ENCODE data around the gene CCNA2.
A peak's percentile ranks its signal among the peaks of the same experiment; 100 is the strongest.

Gene CCNA2

GRCh38 chr4:121823505-121824170, at the start of gene CCNA2:
TSS of gene CCNA2 (minus strand) at chr4:121823883. CDS start at chr4:121823628, 255 bp downstream.
- peak; percentile 98 for DNase-seq (ENCODE audit: low spot score)

DNA sequence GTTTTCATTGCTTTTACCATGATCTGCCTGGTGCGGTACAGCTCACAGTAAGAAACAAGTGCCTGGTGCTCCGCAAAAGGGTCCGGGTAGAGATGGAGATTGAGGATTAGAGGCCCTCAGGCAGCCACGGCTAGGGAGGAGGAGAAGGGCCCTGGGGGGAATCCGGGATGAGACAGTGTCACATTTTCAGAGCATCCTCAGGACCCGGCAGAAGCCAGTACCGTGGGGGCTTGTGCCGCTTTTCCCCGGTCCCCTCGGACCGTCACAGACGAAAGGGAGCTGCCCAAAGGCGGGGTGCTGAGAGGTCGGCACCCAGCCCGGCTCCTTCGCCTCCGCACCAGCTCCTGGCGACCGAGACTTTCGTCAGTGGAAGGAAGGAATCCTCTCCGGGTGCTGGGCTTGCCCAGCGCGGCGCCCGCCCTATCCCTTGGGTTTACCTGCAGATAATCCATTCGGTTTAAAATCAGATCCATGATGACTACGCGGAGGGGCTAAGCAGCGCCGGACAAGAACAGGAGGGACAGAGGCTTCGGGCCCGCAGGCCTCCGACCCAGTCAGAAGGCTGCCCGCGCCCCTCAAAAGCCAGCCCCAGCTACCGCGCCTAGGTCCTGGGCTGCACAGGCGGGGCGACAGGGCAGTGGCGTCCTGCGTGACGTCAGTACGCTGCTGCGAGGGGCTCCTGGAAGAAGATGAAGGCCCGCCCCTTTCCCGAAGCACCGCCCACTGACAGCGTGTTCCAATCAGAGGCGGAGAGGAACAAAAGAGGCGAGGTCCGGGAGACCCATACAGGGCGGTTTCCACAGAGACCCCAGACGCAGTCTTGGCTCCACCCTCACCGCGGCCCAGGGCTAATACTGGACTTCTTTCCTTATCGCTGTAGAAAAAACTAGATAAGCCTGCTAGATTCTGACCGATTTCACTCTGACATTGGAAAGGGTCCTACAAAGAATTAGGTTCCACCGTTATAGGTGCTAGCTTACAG, 46.4 kb upstream of the CCNA2 start, which contains the start of gene BBS7:
Gene BBS7, minus strand, starts transcription at position 634 of the 982 bp plus-strand sequence. Its CDS starts 161 bp downstream, at position 473.
- peak; percentile 97 for DNase-seq (ENCODE audit: low spot score)

- no peak for DNase-seq (ENCODE audit: low spot score)
Measured at GRCh38 chr4:121863799-121864198, 40.1 kb upstream of the CCNA2 start.

GRCh38 chr4:121861426-121861825, 37.7 kb upstream of the CCNA2 start:
- no peak for DNase-seq (ENCODE audit: low spot score)

- no peak for DNase-seq (ENCODE audit: low spot score)
Measured at GRCh38 chr4:121860121-121860520, 36.4 kb upstream of the CCNA2 start.

GRCh38 chr4:121851354-121851753, 27.7 kb upstream of the CCNA2 start:
- DNase-seq (ENCODE audit: low spot score) = no peak

DNA sequence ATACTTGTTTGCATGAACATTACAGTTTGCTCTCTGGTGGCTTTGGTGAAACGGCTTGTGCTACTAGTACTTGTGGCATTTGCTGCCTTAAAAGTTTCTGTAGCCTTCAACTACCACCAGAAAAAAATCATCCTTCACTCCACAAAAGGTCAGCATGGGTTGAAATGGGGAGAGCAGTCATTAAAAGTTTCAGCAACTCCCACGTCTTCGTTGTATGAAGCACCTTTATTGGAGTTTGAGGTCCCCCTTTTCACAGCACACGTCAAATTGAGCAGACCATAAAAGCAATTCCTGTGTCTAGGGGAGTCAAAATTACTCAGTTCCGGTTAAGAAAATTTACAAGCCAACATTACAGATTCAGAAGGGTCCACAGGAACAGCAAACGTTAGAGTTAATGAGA, 23.0 kb upstream of the CCNA2 start:
- DNase-seq (ENCODE audit: low spot score) = no peak

DNA sequence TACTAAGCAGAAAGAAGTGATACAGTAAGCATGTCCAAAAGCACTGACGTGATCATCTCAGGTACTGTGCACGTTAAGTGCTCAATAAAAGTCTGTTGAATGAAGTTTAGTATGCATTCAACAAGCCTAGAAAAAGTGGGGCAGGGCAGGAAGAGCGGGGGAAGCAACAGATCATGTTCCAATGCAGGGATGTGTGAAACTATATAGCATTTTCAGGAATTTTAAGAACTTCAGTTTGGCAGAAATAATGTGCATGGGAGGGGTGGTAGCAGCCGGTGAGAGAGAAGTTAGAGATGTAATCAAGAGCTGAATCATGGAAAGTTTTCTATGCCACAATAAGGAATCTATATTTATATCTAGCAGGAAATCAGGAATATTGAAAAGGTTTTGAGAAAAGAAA, 19.2 kb upstream of the CCNA2 start:
- no peak for DNase-seq (ENCODE audit: low spot score)

DNA sequence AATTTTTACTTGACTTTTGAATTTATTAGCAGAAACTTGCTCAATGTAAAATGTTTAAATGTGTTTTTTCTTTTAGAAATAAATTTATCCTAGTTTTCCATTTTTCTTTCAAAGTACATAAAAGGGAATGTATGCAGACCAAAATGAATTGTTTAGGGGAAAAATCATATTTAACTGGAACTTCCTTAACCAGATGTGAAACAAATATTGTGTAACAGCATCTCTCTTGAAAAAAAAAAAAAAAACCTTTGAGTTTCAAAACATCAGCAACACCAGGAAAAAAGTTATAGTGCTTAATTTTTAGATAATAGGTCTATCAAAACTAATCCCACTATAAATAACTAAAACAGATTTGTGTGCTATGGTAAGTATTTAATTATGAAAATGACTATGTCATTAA, 14.5 kb upstream of the CCNA2 start:
- no peak for DNase-seq (ENCODE audit: low spot score)

GRCh38 chr4:121829511-121829910, 5.8 kb upstream of the CCNA2 start:
- no peak for DNase-seq (ENCODE audit: low spot score)

- DNase-seq (ENCODE audit: low spot score) = no peak
Measured at GRCh38 chr4:121827853-121828252, 4.2 kb upstream of the CCNA2 start.

GRCh38 chr4:121824950-121825349, 1.3 kb upstream of the CCNA2 start:
- DNase-seq (ENCODE audit: low spot score) = no peak

DNA sequence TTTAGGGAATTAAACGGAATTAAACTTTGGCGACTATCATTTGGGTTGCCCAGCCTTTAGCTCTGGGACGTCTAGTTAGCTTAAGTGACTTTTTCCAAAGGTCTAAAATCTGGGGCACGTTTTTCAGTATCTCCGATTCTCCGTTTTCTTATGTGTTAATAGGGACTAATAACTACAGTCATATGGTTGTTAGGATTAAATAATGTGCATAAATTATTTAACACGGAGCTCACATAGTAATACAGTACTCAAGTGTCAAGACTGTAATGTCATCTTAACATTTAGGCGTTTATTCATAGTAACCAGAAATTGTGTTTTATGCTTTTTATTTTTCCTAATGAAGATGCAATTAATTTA, 466 bp upstream of the CCNA2 start:
- DNase-seq (ENCODE audit: low spot score) = no peak

GRCh38 chr4:121822796-121823504, 733 bp downstream of the CCNA2 start:
- DNase-seq (ENCODE audit: low spot score) = peak; percentile 53

GRCh38 chr4:121822047-121822446, 1.6 kb downstream of the CCNA2 start:
- DNase-seq (ENCODE audit: low spot score) = no peak

- no peak for DNase-seq (ENCODE audit: low spot score)
Measured at GRCh38 chr4:121819216-121819965, 4.3 kb downstream of the CCNA2 start.

DNA sequence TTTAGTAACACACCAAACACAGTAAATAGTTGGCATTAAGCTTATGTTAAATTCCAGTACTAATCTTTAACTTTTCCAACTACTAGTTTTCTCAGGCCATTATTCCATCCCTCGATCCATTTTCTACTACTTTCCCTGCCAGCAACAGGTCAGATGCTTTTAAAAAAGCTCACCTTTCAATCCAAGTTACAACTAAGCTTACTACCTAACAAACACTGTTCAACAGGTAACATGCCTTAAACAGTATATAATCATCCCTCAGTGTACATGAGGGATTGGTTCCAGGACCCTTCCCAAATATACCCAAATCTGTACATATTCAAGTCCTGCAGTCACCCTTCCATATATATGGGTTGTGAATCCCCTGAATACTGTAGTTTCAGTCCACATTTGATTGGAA, 5.5 kb downstream of the CCNA2 start:
- DNase-seq (ENCODE audit: low spot score) = no peak

GRCh38 chr4:121817701-121818100, 6.0 kb downstream of the CCNA2 start:
- no peak for DNase-seq (ENCODE audit: low spot score)

GRCh38 chr4:121817006-121817405, 6.7 kb downstream of the CCNA2 start:
- no peak for DNase-seq (ENCODE audit: low spot score)

DNA sequence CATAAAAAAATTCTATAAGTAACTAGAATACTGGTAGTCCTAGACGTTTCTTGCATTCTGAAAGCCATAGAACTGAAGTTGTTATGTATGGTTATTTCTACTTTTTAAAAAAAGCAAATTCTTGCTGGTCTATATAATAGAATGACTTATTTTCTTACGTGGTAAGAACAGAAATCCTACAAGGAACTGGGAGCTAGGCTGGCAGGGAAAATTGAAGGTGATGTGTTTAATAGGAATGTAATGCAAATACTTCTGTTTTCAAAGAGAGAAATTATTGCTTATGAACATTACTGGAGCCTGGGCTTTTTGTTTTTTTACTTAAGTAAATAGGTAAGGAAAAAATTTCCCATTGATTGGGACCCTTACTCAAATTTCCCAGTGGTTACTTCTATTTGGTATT, 8.9 kb downstream of the CCNA2 start:
- DNase-seq (ENCODE audit: low spot score) = no peak

GRCh38 chr4:121811122-121811521, 12.6 kb downstream of the CCNA2 start:
- no peak for DNase-seq (ENCODE audit: low spot score)

- DNase-seq (ENCODE audit: low spot score) = no peak
Measured at GRCh38 chr4:121806411-121806810, 17.3 kb downstream of the CCNA2 start.

Data from ecto neural progenitor cell (in vitro differentiated cells).